KG1 (cell line): ENCODE results near the gene CLMN.

Experiments used
- DNase-seq: peaks from one replicate; lab custom pipeline; 2025; lab: John Stamatoyannopoulos, UW

The CLMN gene

DNA sequence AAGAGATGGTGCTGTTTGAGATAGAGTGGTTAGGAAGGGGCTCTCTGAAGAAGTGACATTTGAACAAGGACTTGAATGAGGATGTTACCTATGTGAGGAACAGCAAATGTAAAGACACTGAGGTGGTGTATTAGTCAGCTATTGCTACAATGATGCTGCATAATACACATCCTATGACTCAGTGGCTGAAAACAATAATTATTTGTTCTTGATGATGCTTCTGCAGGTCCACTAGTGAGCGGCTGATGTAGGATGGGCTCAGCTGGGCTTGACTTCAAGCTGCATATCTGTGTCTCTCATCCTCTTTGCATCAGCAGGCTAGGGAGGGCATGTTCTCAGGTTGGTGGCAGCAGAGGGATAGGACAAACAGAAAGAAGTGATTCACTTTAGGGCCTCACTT is 21.4 kb upstream of the CLMN start:
- no peak for DNase-seq

DNA sequence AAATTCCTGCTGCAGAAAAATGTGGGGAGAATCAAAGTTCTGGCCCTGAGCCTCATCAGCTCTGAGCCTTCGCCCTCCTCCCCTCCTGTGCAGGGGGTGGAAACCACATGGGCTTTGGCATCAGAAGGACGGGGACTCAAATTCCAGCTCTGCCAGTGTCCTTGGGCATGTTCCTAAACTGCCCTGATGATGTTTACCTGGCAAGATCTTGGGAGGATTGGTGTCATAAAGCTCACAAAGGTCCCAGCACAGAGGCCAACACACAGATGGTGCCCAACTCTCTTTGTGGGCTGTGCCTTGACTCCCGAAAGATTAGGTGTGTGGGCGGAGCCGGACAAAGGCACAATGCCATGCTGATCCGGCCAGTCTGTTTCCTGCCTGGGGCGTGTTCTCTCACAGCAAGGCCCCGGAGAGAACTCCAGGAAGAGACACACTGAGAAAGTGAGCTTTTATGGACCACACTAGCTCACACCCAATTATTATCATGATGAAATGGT is 20.5 kb upstream of the CLMN start:
- no peak for DNase-seq

DNA sequence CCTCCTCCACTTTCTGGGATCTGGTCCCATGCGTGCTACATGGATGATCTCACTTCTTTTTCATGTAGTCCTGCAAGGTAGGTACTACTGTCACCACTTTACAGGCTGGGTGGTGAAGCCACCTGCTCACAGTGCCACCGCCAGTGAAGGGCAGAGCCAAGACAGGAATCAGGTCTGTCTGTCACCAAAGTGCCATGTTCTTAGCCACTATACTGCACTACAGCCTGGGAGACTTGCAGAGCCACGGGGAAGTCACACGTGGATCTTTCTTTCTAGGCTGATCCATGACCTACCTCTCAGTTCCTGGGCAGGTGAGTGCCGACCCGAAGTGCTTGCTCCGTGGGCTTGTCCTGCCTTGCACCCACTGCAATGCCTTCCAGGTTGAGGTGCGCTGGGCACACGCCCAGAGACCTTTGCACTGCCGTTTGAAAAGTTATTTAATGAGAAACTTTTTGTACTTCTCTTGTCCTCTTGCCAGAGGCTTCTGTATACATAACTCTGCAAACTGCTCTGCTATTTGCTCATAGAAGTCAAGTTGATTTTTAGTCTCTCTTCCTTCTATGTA is 19.7 kb upstream of the CLMN start:
- no peak for DNase-seq

DNA sequence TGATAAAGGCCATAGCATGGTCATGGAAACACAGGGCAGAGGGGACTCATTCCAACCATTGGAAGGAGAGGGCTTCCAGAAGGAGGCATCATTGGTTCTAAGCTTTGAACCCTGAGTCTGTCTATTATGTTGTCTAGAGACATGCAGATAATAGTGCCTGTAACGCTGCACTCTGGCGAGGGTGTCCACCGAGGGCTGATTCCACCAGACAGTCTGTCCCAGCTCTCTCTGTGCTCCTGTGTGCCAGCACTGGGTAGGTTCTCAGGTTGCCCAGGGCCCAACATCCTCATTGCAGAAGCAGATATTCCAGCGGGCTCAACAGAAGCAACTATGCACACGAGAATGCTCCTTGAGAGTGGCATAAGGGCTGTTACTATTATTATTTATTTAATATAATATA is 18.7 kb upstream of the CLMN start:
- DNase-seq: no peak

DNA sequence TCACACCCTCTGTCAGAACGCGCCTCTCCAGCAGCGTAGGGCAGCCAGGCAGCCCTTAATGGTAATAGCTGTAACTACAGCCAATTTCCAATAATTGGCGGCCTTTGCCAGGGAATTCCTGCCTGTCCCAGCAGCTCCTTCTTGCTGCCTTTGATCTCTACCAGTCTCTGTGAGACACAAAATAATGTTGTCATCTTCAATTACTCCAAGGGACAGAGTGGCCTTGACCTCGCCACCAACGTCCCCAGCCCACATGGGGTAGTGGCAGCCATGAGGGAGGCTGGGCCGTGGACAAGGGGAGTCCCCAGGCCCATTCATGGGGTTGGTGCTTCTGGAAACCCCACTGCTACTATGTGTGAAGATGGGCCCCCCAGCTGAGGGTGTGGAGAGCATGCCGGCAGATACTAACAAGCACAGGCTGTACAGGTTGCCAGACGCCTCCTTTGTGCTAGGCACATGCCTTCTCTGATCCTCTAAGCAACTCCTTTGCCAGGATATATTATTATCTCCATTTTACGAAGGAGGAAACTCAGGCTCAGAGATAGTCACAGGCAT is 17.4 kb upstream of the CLMN start:
- DNase-seq: no peak

DNA sequence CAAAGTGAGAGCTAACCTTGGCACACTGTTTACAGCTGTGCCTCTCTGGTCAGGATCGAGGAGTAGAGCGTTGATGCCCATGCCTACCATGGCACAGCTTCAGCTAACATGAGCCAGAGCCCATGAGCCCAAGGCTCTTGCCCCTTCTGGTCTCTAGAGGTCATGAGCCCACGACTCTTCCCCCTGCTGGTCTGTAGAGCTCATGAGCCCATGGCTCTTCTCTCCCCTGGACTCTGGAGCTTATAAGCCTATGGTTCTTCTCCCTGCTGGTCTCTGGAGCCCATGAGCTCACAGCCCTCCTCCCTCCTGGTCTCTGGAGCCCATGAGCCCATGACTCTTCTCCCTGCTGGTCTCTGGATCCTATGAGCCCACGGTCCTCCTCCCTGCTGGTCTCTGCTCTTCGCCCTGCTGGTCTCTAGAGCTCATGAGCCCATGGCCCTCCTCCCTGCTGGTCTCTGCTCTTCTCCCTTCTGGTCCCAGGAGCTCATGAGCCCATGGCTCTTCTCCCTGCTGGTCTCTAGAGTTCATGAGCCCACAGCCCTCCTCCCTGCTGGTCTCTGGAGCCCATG is 16.6 kb upstream of the CLMN start:
- no peak for DNase-seq

DNA sequence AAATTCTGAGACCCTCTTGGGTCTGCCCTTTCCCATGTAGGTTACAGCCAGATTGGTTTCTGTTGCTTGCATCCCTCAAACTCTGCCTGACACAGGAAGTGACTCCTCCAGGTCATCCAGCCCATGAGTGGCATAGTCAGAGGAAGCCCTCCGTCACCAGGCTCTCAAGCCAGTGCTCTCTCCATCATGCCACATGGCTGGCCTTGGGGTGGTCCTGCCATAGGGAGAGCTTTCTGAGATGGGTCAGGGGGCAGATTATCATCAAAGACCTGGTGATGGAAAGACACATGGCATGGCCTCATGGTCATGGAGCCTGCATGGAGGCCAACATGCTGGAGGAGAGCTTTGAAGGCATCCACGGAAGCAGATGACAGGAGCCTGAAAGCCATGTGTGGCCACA is 15.4 kb upstream of the CLMN start:
- DNase-seq: no peak

DNA sequence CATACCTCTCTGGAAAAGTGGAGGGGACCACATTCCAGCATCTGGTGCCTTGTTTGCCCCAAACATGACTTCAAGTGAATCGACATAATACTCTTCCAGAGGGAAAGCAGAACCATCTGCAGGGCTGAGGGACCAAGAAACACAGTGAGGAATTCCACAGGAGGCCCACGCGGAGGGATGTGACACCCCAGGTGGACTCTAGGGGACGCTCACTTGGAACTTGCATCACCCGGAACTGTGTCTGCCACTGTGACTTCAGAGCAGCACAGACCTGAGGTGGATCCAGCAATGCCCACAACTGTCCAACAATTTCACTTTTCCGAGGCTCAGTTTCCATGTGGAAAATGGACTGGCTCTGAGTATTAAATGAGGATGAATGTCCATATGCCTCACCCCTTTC is 14.3 kb upstream of the CLMN start:
- DNase-seq: no peak

DNA sequence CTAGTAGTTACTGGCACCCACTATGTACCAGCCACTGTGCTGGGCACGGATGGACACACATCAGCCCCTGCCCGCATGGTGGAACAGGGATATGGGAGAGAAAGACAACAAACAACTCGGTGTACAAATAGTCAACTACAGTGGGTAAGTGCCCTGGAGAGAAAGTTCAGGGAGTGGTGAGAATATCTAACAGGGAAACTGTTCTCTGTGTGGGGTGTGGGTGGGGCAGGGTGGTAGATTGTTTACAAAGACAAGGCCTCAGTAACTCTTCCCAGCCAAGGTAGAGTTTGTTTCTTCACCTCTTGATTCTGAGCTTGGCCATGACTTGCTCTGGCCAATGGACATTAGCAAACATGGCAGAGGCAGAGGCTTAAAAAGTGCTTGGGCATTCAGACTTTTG is 12.9 kb upstream of the CLMN start:
- no peak for DNase-seq

DNA sequence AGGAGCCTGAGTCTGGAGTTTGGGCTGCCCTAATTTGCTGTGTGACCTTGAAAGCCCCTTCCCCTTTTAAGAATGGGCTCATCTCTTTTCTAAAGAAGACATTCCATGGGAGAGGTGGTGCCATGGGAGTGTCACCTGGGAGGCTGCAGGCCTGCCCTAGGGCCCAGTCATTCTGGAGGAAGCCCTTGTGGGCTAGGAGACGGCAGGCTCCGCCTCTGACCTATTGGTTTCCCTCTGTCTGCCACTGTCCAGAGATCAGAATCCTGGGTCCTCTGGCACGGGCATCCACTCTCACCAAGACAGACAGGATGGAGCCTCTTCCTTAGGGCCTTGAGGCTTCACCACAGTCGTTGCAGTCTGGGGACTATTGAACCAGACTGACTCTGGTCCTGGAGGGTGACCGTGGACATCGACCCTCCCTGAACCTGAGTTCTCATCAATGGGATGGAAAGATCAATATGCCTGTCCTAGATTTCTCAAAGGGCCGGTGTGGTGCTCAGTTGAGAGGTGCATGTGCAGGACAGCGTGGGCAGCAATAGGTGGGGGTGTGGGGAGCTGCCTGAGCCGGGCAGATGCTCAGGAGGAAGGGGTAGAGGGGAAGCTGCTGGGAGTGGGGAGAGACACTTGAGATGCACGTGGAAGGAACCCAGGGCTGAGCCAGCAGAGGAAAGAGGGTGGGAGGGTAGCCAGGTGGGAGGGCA is 12.2 kb upstream of the CLMN start:
- DNase-seq: no peak

DNA sequence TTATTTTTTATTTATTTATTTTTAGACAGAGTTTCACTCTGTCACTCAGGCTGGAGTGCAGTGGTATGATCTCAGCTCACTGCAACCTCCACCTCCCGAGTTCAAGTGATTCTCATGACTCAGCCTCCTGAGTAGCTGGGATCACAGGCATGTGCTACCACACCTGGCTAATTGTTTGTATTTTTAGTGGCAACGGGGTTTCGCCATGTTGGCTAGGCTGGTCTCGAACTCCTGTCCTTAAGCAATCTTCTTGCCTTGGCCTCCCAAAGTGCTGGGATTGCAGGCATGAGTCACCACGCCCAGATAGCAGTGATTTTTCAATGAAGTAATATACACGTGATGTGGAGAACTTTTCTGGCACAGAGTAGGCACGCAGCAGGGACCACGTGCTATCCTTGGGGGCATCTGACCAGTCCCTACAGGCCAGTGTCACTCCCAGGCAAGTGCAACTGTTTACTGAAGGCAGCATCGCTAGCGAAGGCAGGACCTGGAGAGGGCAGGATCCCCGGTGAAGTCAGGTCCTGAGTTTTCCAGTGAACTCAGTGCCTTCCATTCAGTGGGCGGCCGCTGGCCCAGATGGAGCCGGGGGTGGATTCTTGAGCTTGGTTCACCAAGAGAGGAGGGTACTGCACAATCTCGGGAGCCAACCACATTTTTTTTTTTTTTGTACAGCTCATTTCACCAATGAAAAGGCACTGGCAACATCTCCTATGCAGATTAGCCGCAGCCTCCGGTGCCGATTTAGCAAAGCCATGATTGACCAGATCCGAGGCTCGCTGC is 11.1 kb upstream of the CLMN start:
- DNase-seq: no peak

DNA sequence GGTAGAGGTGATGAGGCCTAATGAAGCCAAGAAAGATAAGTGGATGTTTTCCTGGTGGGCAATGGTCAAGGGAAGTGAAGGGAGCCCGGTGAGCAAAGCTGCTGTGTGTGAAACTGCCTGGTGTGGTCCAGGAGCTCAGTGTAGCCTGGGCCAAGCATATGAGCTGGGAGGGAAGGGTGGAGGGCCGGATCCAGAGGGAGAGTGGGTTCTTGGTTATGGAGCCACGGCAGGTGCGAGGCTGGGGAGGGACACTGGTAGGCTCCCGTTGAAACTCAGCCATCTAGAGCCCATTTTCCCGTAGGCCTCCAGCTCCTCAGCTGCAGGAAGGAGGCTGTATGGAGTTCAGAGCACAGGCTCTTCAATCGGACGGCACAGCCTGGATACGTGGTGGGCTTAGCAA is 10.2 kb upstream of the CLMN start:
- DNase-seq: no peak

DNA sequence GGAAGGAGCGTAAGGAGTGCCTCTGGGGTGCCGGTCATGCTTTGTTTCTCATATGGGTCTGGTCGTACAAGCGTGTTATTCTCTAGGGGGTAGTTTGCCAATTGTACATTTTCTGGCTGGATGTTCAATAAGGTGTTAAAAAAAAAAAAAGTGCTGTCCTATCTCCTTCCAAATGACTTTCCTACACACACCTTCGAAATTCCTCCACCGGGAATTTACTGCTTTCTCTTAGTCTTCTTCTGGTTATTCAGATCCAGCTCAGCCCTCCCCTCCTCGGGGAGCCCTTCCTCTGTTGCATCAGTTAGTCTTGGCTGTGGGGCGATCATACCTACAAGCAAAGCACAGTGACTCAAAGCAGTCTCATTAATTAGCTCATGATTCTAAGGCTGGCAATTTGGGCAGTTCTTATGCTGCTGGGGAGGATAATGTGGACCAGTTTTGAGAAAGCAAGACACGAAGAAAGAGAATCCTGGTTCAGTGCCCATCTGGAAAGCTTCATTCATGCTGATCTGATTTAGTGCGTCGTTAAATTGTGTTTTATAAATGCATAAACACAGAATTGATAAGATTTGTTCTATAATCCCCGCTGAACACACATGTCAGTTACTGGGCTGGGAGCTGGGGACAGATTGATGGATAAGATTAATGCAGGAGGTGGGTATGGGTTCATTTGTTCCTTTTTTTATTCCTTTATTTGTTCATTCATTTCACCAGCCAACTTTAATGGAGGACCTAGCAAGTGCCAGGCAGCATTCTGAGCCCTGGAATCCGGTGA is 9.2 kb upstream of the CLMN start:
- DNase-seq: no peak

DNA sequence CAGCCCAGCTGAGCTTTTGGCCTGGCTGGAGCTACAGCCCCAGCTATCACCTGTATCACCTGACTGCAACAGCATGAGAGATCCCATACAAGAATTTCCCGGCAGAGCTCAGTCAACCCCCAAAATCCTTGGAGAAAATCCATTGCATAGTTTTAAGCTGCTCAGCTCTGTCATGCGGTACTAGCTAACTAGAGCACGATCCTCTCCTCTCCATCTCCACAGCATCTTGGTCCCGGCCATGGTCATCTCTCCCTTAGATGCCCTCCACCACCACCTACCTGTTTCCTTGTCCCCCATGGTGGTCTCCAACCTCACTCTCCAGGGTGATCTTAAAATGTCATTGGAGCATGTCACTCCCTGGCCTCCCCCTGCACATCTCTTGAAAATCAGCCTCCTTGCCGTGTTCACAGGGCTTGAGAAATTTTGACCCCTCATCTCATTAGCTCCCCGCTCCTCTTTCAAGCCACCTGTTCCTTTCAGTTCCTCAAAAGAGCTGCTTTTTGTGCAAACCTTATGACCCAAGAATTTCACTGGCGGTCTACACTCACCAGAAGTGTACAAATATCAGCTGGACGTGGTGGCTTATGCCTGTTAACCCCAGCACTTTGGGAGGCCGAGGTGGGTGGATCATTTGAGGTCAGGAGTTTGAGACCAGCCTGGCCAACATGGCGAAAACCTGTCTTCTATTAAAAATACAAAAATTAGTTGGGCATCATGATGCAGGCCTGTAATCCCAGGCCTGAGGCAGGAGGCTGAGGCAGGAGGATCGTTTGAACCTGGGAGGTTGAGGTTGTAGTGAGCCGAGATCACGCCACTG is 8.1 kb upstream of the CLMN start:
- no peak for DNase-seq

DNA sequence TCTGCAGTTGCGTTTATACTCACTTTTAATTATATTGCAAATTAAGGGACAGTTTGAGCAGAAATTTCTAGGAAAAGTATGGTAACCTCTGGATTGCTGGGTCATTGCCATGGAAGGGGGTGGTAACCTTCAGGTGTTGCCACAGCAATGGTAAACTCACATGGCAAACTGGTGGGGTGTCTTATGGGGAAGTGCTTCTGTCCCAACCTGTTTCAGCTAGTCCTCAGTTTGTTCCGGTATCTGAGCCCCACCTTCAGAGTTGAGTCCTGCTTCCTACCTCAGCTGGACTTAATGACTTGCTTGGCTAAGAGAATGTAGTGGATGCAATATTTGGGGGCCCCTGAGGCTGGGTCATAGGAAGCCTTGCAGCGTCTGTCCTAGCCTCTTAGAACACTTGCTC is 7.3 kb upstream of the CLMN start:
- no peak for DNase-seq

DNA sequence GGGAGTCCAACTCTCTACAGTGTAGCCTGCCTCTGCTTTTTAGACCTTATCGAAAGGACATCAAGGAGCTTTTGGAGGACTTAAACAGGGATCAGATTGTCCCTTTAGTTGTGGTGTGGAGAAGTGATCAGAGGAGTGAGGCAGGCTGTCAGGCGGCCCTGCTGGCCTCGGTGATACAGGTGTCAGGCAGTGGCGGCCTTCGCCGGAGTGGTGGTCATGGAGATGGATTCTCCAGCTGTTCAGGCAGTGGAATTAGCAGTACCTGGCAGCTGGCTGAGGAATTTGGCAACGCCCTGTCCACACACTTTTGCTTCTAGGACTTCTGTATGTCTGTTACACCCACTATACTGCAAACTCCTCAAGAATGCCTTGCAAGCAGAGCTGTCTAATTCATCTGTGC is 4.2 kb upstream of the CLMN start:
- DNase-seq: no peak

DNA sequence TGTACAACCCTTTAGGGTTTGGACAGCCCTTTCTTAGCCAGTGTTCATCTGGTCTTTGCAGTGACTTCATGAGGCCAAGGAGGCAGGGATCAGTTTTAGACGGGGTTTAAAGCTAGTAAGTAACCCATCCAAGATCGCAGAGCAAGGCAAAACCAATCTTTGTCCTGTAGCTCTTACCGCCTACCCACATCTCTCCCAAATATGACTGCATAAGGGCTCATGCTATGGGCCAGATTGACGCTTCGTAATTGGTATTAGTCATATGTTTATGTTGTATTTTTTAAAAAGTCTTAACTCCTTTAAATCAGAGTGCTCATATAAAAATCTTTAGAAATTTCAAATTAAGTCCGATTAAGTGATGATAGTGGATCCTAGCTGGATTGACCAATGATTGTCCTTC is 3.7 kb upstream of the CLMN start:
- DNase-seq: no peak

DNA sequence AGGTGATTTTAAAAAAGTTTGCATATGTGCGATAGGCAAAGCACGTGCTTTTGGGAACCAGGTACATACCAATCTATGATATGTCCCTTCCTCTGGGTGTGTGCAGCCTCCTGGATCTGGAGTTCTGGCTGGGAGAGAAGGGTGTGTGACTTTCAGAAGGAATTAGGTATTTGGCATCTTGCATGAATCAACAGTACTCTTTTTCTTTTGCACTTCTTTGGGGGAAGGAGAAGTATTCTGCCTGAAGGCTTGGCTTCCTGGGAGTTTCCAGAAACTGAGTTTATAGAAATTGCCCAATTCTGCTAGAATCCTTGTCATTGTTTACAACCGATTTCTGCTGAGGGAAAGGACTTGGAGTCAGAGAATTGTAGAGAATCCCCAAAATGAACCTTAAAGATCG is 2.9 kb upstream of the CLMN start:
- no peak for DNase-seq

DNA sequence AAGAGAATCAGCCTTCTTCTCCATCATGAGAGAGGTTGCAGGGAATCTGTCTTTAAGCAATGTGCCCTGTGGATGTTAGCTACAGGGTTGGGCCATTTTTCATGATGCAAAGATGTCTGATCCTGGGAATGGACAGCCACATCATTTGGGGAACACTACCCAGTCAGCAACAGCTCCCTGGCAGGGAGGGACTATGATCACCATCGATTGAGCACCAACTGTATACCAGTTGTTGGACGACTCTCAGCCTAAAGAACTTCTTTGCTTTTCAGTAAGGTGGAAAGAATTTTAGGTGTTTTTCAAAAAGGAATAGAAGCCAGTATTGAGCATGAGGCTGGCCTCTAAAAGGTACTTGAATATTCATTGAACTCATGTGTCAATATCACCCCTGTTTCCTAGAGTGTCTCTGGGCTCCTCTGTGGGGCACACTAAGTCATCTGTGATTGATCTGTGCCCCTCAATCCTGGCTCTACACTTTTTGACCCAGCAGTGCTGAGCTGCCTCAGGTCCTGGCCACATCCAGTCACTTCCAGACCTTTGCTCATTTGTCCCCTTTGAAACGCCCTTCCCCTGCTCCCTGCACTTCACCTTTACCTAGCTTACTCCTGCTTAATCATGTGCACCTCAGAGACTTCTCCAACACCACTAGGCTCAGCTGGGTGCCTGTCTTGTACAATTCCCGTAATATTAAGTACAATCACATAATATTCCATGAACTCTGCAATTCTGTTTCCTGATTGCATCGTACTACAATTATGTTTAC is 2.2 kb upstream of the CLMN start:
- no peak for DNase-seq

DNA sequence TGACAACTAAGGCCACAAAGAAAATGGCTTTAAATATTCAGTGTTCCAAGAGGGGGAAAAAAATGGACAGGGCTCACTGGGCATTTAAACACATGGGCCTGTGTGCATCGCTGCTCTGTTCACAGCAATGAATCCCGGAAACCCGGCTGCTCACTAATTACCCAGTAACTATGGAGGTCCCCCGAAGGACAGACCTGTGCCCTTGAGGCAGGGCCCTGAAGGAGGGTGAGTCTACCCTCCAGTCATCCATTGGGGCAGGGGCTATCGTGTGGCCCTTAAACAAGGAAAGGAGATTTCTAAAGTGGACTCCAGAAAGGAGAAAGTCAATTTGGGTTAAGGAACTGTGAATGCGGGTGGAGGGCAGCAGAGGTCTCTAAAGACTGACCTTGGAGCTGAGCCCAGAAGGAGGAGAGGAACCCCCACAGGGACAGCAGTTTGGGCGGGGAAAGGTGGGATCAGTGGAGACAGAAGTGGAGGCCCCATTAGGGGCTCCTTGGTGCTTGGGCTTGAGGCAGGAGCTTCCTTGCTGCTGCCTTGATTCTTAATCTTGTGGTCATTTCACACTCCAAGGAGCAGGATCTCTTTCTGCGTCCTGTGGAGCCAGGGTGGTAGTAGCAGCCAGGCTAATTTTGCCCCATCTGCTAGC is 1.4 kb upstream of the CLMN start:
- no peak for DNase-seq
